ENCODE data around the gene CTF1. TPM values are rescaled to one million over a fixed set of nuclear protein-coding genes. Genes with fewer than 3 reads are reported as not detected.

Gene CTF1
- 3.4 and 5.2 TPM in 2 replicates for total RNA-seq

GRCh38 chr16:30896261-30896888, at the start of gene CTF1:
CTF1 (plus strand) TSS chr16:30896614; CDS start chr16:30896644, 30 bp downstream.

GRCh38 chr16:30893744-30894539, 2.5 kb upstream of the CTF1 start, which contains the start of gene BCL7C:
BCL7C (minus strand) TSS chr16:30894077; CDS start chr16:30893944, 133 bp downstream.

GRCh38 chr16:30923554-30924075, 27.2 kb downstream of the CTF1 start, which contains the start of gene FBXL19:
FBXL19 (plus strand) TSS chr16:30923572; CDS start chr16:30925755, 2,183 bp downstream.

GRCh38 chr16:30948667-30949649, 52.5 kb downstream of the CTF1 start, which contains the start of gene ORAI3:
ORAI3 (plus strand) TSS chr16:30949068; CDS start chr16:30949290, 222 bp downstream.

Other genes with a start within 250 kb of the CTF1 start
- gene PRR14, start 245.7 kb upstream of the CTF1 start, total RNA-seq: 18.5 and 27.5 TPM in 2 replicates
- 28.4 and 40.0 TPM in 2 replicates for gene FBRS, start 238.2 kb upstream of the CTF1 start, total RNA-seq
- gene SRCAP, start 197.4 kb upstream of the CTF1 start, total RNA-seq: 14.7 and 25.2 TPM in 2 replicates
- 22.7 and 24.2 TPM in 2 replicates for gene PHKG2, start 148.2 kb upstream of the CTF1 start, total RNA-seq
- gene CFAP119, start 134.6 kb upstream of the CTF1 start, total RNA-seq: 0.40 and 3.0 TPM in 2 replicates
- 49.6 and 90.0 TPM in 2 replicates for gene RNF40, start 134.3 kb upstream of the CTF1 start, total RNA-seq
- 12.2 and 32.1 TPM in 2 replicates for gene ZNF629, start 109.4 kb upstream of the CTF1 start, total RNA-seq
- gene BCL7C, start 2.5 kb upstream of the CTF1 start, total RNA-seq: 31.2 and 55.5 TPM in 2 replicates
- 21.2 and 26.6 TPM in 2 replicates for gene FBXL19, start 27.0 kb downstream of the CTF1 start, total RNA-seq
- 39.7 and 90.1 TPM in 2 replicates for gene ORAI3, start 52.5 kb downstream of the CTF1 start, total RNA-seq
- gene SETD1A, start 61.1 kb downstream of the CTF1 start, total RNA-seq: 3.5 and 4.4 TPM in 2 replicates
- gene HSD3B7, start 88.6 kb downstream of the CTF1 start, total RNA-seq: 13.2 and 22.6 TPM in 2 replicates
- 0.91 and 7.0 TPM in 2 replicates for gene STX1B, start 114.0 kb downstream of the CTF1 start, total RNA-seq
- gene STX4, start 136.9 kb downstream of the CTF1 start, total RNA-seq: 15.5 and 21.8 TPM in 2 replicates
- gene ZNF668, start 177.6 kb downstream of the CTF1 start, total RNA-seq: 10.5 and 15.1 TPM in 2 replicates
- gene ZNF646, start 177.8 kb downstream of the CTF1 start, total RNA-seq: 10.0 and 17.1 TPM in 2 replicates
- 0.52 and 8.1 TPM in 2 replicates for gene PRSS53, start 192.3 kb downstream of the CTF1 start, total RNA-seq
- 269 and 310 TPM in 2 replicates for gene VKORC1, start 198.2 kb downstream of the CTF1 start, total RNA-seq
- gene BCKDK, start 211.8 kb downstream of the CTF1 start, total RNA-seq: 80.2 and 85.1 TPM in 2 replicates
- gene KAT8, start 221.1 kb downstream of the CTF1 start, total RNA-seq: 22.1 and 43.8 TPM in 2 replicates
- 4.1 TPM in 1 of 2 replicates, not detected in the other for gene PRSS8, start 239.1 kb downstream of the CTF1 start, total RNA-seq

All from epithelial cell of alveolus of lung (primary cell).